Stimulated activated CD8-positive, alpha-beta memory T cell treated with anti-CD3 and anti-CD28 coated beads, Interleukin-7, amount 100 ng/mL, for 4 hours (primary cell): ENCODE results near the gene TCF7.

ENCODE experiments used
- DNase-seq, 2 donors: peaks; one replicate each; pipeline ENCODE4 v3.0.0-alpha.2; 2020; ENCODE audit warnings: low read depth in 2 of 2

TCF7 gene

GRCh38 chr5:134090522-134090921 lies 24.0 kb upstream of the TCF7 start:
- no peak for DNase-seq

GRCh38 chr5:134091626-134092121 lies 22.8 kb upstream of the TCF7 start:
- DNase-seq, result no peak

- no peak for DNase-seq
Measured at GRCh38 chr5:134092875-134093274, 21.6 kb upstream of the TCF7 start.

- DNase-seq, result no peak
Measured at GRCh38 chr5:134093351-134093750, 21.1 kb upstream of the TCF7 start.

GRCh38 chr5:134095293-134095692 lies 19.2 kb upstream of the TCF7 start:
- DNase-seq, result no peak

- DNase-seq, result no peak
Measured at GRCh38 chr5:134095887-134096589, 18.4 kb upstream of the TCF7 start.

GRCh38 chr5:134097211-134097749 lies 17.2 kb upstream of the TCF7 start:
- DNase-seq, result no peak

GRCh38 chr5:134098690-134099089 lies 15.8 kb upstream of the TCF7 start:
- DNase-seq, result no peak

GRCh38 chr5:134099288-134099872 lies 15.1 kb upstream of the TCF7 start:
- DNase-seq, result no peak

- DNase-seq, result no peak
Measured at GRCh38 chr5:134099939-134100282, 14.6 kb upstream of the TCF7 start.

GRCh38 chr5:134100283-134101091 lies 14.0 kb upstream of the TCF7 start:
- DNase-seq, result peak; percentile 78

GRCh38 chr5:134101686-134102439 lies 12.6 kb upstream of the TCF7 start:
- DNase-seq, result peak; percentile 45 to 64

- DNase-seq, result no peak
Measured at GRCh38 chr5:134103397-134103796, 11.1 kb upstream of the TCF7 start.

- DNase-seq, result no peak
Measured at GRCh38 chr5:134103998-134104654, 10.4 kb upstream of the TCF7 start.

- no peak for DNase-seq
Measured at GRCh38 chr5:134106991-134107701, 7.3 kb upstream of the TCF7 start.

GRCh38 chr5:134107779-134108178 lies 6.7 kb upstream of the TCF7 start:
- DNase-seq, result no peak

- no peak for DNase-seq
Measured at GRCh38 chr5:134110382-134110781, 4.1 kb upstream of the TCF7 start.

GRCh38 chr5:134111741-134112647 lies 2.5 kb upstream of the TCF7 start:
- DNase-seq, result no peak

GRCh38 chr5:134112726-134113362 lies 1.6 kb upstream of the TCF7 start:
- DNase-seq, result no peak
